Testis (tissue), 2 donors: ENCODE results near the gene CACUL1.
"Not testable (repeated sequence)": the region's sequence is repeated elsewhere in the genome, so short reads cannot be mapped to it uniquely, and the experiment has no call there.

ENCODE experiments used
- CTCF ChIP-seq, 3 experiments: fragments of 450-650 bp in 2 of 3; fragments of 200-600 bp in 1 of 3; sonication (generic) in 1 of 3; IDR thresholded peaks; one replicate each; pipeline ENCODE4 v1.5.1; 2016 to 2019; ENCODE audit warnings: antibody characterized with exemption in 3 of 3, mild to moderate bottlenecking in 2 of 3, moderate library complexity in 1 of 3
- POLR2A ChIP-seq: fragments of 450-650 bp; IDR thresholded peaks from one replicate; pipeline ENCODE4 v1.6.1; 2017; ENCODE audit warnings: antibody characterized with exemption, mild to moderate bottlenecking, moderate library complexity

GRCh38 chr10:118744346-118744918, 10.3 kb downstream of the CACUL1 start:
- TF ChIP-seq CTCF (IDR thresholded peaks at IDR 0.05); POLR2A: not testable (repeated sequence)
